Neural progenitor cell (in vitro differentiated cells): ENCODE results near the gene CAPZB.

Source experiments
- EZH2 ChIP-seq: fragments of 200-600 bp; sonication (generic); IDR thresholded peaks from 2 replicates; pipeline ENCODE4 v1.6.1; 2017; ENCODE audit warnings: antibody characterized with exemption, mild to moderate bottlenecking, moderate library complexity
- TF ChIP-seq, protein P1 (sequence below): fragments of 200-600 bp; sonication (generic); IDR thresholded peaks from 2 replicates; pipeline ENCODE4 v1.5.1; 2017; ENCODE audit warnings: antibody characterized with exemption, mild to moderate bottlenecking

DNA sequence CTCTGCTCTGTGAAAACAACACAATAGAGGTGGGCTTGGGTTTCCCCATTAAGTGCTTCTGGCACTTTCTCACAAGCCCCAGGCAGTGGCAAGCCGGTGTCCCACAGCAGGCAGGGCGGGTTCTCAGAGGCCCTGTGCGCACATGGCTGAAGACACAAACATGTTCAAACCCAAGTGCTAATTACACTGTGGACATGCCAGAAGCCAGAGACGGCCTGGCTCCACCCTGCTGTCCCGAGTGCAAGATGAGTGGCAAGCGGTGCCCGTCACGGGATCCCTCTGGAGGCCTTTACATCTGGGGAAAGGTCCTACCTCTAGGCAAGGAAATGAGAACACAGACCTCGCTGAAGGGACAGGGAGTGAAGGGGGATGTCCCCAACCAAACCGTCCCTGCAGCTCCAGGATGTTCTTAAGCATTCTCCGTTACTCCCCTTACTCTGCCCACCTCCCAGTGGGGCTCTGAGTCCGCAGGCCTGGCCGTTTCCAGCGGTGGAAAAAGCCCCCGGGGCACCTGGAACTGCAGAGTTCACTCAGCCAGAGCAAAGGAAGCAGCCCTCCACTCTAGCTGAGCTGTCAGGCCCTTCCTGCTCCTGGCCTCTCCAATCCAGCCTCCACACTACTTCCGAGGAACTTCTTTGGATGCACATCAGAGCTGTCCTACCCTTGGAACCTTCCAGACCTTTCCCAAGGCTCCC, 115.8 kb downstream of the CAPZB start:
- TF ChIP-seq EZH2 = no peak
- TF ChIP-seq, protein P1, sequence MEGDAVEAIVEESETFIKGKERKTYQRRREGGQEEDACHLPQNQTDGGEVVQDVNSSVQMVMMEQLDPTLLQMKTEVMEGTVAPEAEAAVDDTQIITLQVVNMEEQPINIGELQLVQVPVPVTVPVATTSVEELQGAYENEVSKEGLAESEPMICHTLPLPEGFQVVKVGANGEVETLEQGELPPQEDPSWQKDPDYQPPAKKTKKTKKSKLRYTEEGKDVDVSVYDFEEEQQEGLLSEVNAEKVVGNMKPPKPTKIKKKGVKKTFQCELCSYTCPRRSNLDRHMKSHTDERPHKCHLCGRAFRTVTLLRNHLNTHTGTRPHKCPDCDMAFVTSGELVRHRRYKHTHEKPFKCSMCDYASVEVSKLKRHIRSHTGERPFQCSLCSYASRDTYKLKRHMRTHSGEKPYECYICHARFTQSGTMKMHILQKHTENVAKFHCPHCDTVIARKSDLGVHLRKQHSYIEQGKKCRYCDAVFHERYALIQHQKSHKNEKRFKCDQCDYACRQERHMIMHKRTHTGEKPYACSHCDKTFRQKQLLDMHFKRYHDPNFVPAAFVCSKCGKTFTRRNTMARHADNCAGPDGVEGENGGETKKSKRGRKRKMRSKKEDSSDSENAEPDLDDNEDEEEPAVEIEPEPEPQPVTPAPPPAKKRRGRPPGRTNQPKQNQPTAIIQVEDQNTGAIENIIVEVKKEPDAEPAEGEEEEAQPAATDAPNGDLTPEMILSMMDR = no peak
